Liver (tissue), 3 donors: ENCODE data around the gene GJC1.

Experiments
- CTCF ChIP-seq: fragments of 150-350 bp; IDR thresholded peaks from 2 replicates; pipeline ENCODE4 v1.5.1; 2017; ENCODE audit warnings: improper control_type of control experiment, low read depth, low read length; ENCODE audit not compliant: missing input control
- JUND ChIP-seq, 2 donors: IDR thresholded peaks; 2 replicates each; pipeline ENCODE4 v1.6.1; 2016; ENCODE audit warnings: antibody characterized with exemption in 2 of 2
- MAX ChIP-seq: IDR thresholded peaks from 2 replicates; pipeline ENCODE4 v1.6.1; 2016; ENCODE audit warnings: antibody characterized with exemption
- RAD21 ChIP-seq, 2 donors: IDR thresholded peaks; 2 replicates each; pipeline ENCODE4 v1.6.1; 2016; ENCODE audit warnings: antibody characterized with exemption in 2 of 2, mild to moderate bottlenecking in 2 of 2
- TAF1 ChIP-seq: conservative IDR thresholded peaks from 2 replicates; pipeline ENCODE4 v1.6.1; 2016; ENCODE audit warnings: antibody characterized with exemption, mild to moderate bottlenecking
- ZBTB33 ChIP-seq: IDR thresholded peaks from 2 replicates; pipeline ENCODE4 v1.6.1; 2016; ENCODE audit warnings: antibody characterized with exemption
- donor health status: healthy.
- donor health status: healthy.

- TF ChIP-seq CTCF (peak; percentile 90), ZBTB33 (no peak), JUND (IDR thresholded peaks at IDR 0.05) (no peak), RAD21 (IDR thresholded peaks at IDR 0.05) (peak; percentile 76 to 83), MAX (no peak), TAF1 (no peak)
Measured at GRCh38 chr17:44865231-44865660, 35.2 kb upstream of the GJC1 start.
